Glomerular endothelial cell (primary cell): ENCODE data around the gene PLPPR3. TPM values are rescaled to one million over a fixed set of nuclear protein-coding genes. Genes with fewer than 3 reads are reported as not detected.

Source experiments
- DNase-seq: peaks from one replicate; pipeline ENCODE4 v3.0.0-alpha.2; 2011; ENCODE audit warnings: low read depth, low spot score; ENCODE audit errors: extremely low read depth
- total RNA-seq: library from RNA; depleted of rRNA; stranded (reverse); fragments of >200 nt; gene quantifications from 2 replicates; pipeline ENCODE4 v1.2.3, GENCODE V29; 2015

The PLPPR3 gene
- total RNA-seq, 1 donor from 2014 or later, result 2.3 TPM

- DNase-seq, result no peak
Measured at GRCh38 chr19:797528-798414, 24.0 kb downstream of the PLPPR3 start.

GRCh38 chr19:796692-797527, 24.8 kb downstream of the PLPPR3 start, which contains the start of gene PTBP1:
Gene PTBP1 (plus strand): TSS chr19:797452. CDS start chr19:797498, 46 bp downstream.
- DNase-seq, result peak; percentile 99

- DNase-seq, result no peak
Measured at GRCh38 chr19:795691-796581, 25.8 kb downstream of the PLPPR3 start.

- no peak for DNase-seq
Measured at GRCh38 chr19:795073-795611, 26.6 kb downstream of the PLPPR3 start.

- no peak for DNase-seq
Measured at GRCh38 chr19:793806-794205, 27.9 kb downstream of the PLPPR3 start.

- no peak for DNase-seq
Measured at GRCh38 chr19:792306-792885, 29.4 kb downstream of the PLPPR3 start.

GRCh38 chr19:791567-792305, 30.0 kb downstream of the PLPPR3 start:
- no peak for DNase-seq

- DNase-seq, result no peak
Measured at GRCh38 chr19:791007-791566, 30.7 kb downstream of the PLPPR3 start.

- no peak for DNase-seq
Measured at GRCh38 chr19:789701-790060, 32.1 kb downstream of the PLPPR3 start.

- DNase-seq, result no peak
Measured at GRCh38 chr19:788983-789700, 32.6 kb downstream of the PLPPR3 start.

- no peak for DNase-seq
Measured at GRCh38 chr19:788686-788982, 33.1 kb downstream of the PLPPR3 start.

GRCh38 chr19:787536-787935, 34.2 kb downstream of the PLPPR3 start:
- DNase-seq, result no peak

GRCh38 chr19:784541-784940, 37.2 kb downstream of the PLPPR3 start:
- no peak for DNase-seq

GRCh38 chr19:782878-783668, 38.7 kb downstream of the PLPPR3 start:
- no peak for DNase-seq

GRCh38 chr19:782185-782877, 39.4 kb downstream of the PLPPR3 start:
- no peak for DNase-seq

GRCh38 chr19:781800-782184, 40.0 kb downstream of the PLPPR3 start:
- DNase-seq, result no peak

GRCh38 chr19:780935-781334, 40.8 kb downstream of the PLPPR3 start:
- DNase-seq, result no peak
